Sigmoid colon (tissue), 4 donors: ENCODE data around the gene LATS1.

Source experiments
- CTCF ChIP-seq, 4 experiments: fragments of 450-650 bp in 3 of 4; fragments of 200-600 bp in 1 of 4; IDR thresholded peaks; one replicate each; pipeline ENCODE4 v1.5.1; 2016 to 2019; ENCODE audit warnings: antibody characterized with exemption in 4 of 4, mild to moderate bottlenecking in 3 of 4, moderate library complexity in 2 of 4
- POLR2A ChIP-seq, 2 donors: fragments of 450-650 bp; IDR thresholded peaks; one replicate each; pipeline ENCODE4 v1.6.1; 2016; ENCODE audit warnings: antibody characterized with exemption in 2 of 2, mild to moderate bottlenecking in 2 of 2, moderate library complexity in 2 of 2
- POLR2AphosphoS5 ChIP-seq, 4 donors: sonication (generic); formaldehyde crosslinking; IDR thresholded peaks; one replicate each; pipeline ENCODE4 v1.6.1; 2017; ENCODE audit warnings: antibody characterized with exemption in 4 of 4

- TF ChIP-seq CTCF (IDR thresholded peaks at IDR 0.05) = no peak
- TF ChIP-seq POLR2A (IDR thresholded peaks at IDR 0.05) = no peak
- TF ChIP-seq POLR2AphosphoS5 (IDR thresholded peaks at IDR 0.05) = no peak
These were observed 48.4 kb upstream of the LATS1 start for GRCh38 chr6:149766156-149766769.
